GM04503 (cell line): Measurements from ENCODE around the gene CAMTA1.

Source experiments
- DNase-seq: peaks from one replicate; pipeline ENCODE4 v3.0.0-alpha.2; 2012; ENCODE audit warnings: low read depth

Gene CAMTA1

GRCh38 chr1:7640920-7641585, 855.8 kb downstream of the CAMTA1 start:
- DNase-seq: no peak

- DNase-seq: no peak
These were observed 856.5 kb downstream of the CAMTA1 start for GRCh38 chr1:7641587-7642417.

- DNase-seq: no peak
These were observed 857.1 kb downstream of the CAMTA1 start for GRCh38 chr1:7642418-7642704.

- DNase-seq: no peak
These were observed 857.7 kb downstream of the CAMTA1 start for GRCh38 chr1:7642781-7643529.

GRCh38 chr1:7643530-7643929, 858.3 kb downstream of the CAMTA1 start:
- no peak for DNase-seq

- no peak for DNase-seq
These were observed 858.8 kb downstream of the CAMTA1 start for GRCh38 chr1:7644086-7644485.

GRCh38 chr1:7644961-7645750, 859.9 kb downstream of the CAMTA1 start:
- DNase-seq: no peak

- no peak for DNase-seq
These were observed 860.4 kb downstream of the CAMTA1 start for GRCh38 chr1:7645751-7646048.

- DNase-seq: no peak
These were observed 860.9 kb downstream of the CAMTA1 start for GRCh38 chr1:7646164-7646563.

- DNase-seq: no peak
These were observed 862.0 kb downstream of the CAMTA1 start for GRCh38 chr1:7646981-7647901.

GRCh38 chr1:7648761-7649384, 863.6 kb downstream of the CAMTA1 start:
- DNase-seq: no peak

GRCh38 chr1:7650801-7651200, 865.5 kb downstream of the CAMTA1 start:
- DNase-seq: no peak

- no peak for DNase-seq
These were observed 865.9 kb downstream of the CAMTA1 start for GRCh38 chr1:7651203-7651602.

GRCh38 chr1:7652061-7652460, 866.8 kb downstream of the CAMTA1 start:
- no peak for DNase-seq

- DNase-seq: no peak
These were observed 867.4 kb downstream of the CAMTA1 start for GRCh38 chr1:7652515-7653098.

- DNase-seq: no peak
These were observed 869.5 kb downstream of the CAMTA1 start for GRCh38 chr1:7654725-7655124.

- DNase-seq: no peak
These were observed 870.1 kb downstream of the CAMTA1 start for GRCh38 chr1:7655354-7655753.

- no peak for DNase-seq
These were observed 871.4 kb downstream of the CAMTA1 start for GRCh38 chr1:7656557-7657215.

- DNase-seq: no peak
These were observed 872.2 kb downstream of the CAMTA1 start for GRCh38 chr1:7657287-7658016.
